Lung (tissue), 12 donors: Measurements from ENCODE around the gene GPR6. TPM values are rescaled to one million over a fixed set of nuclear protein-coding genes. Genes with fewer than 3 reads are reported as not detected.

Source experiments
- ATAC-seq: fragments of 200-7000 bp; cut with Tn5 transposase; one replicate; pipeline ENCODE4 v1.9.1; 2020; ENCODE audit warnings: moderate number of reproducible peaks; ENCODE audit not compliant: insufficient read depth, low FRiP score
- DNase-seq, 3 donors: peaks; one replicate each; pipeline ENCODE4 v3.0.0-alpha.2; 2013 to 2017
- H3K27ac ChIP-seq, 2 donors: one replicate each; pipeline ENCODE4 v1.5.1; 2013; ENCODE audit warnings: mild to moderate bottlenecking in 2 of 2, moderate library complexity in 2 of 2, control low read depth in 1 of 2, inconsistent platforms in 1 of 2, low read depth in 1 of 2, low read length in 1 of 2
- H3K27me3 ChIP-seq, 3 donors: one replicate each; pipeline ENCODE4 v1.5.1; 2013; ENCODE audit warnings: low read length in 2 of 3; ENCODE audit not compliant: control insufficient read depth in 3 of 3, insufficient read depth in 3 of 3
- H3K36me3 ChIP-seq, 4 donors: one replicate each; pipeline ENCODE4 v1.5.1; 2013; ENCODE audit warnings: low read length in 4 of 4, mild to moderate bottlenecking in 1 of 4, moderate library complexity in 1 of 4; ENCODE audit not compliant: control insufficient read depth in 4 of 4, insufficient read depth in 4 of 4
- H3K4me1 ChIP-seq, 5 donors: one replicate each; pipeline ENCODE4 v1.5.1; 2013; ENCODE audit warnings: low read length in 5 of 5, mild to moderate bottlenecking in 2 of 5, moderate library complexity in 1 of 5; ENCODE audit not compliant: control insufficient read depth in 5 of 5, insufficient read depth in 5 of 5
- H3K4me3 ChIP-seq: one replicate; pipeline ENCODE4 v1.5.1; 2013; ENCODE audit warnings: mild to moderate bottlenecking, control low read depth, moderate library complexity
- H3K9ac ChIP-seq, 2 donors: one replicate each; pipeline ENCODE4 v1.5.1; 2013; ENCODE audit warnings: low read length in 2 of 2, control low read depth in 1 of 2; ENCODE audit not compliant: insufficient read depth in 1 of 2
- H3K9me3 ChIP-seq, 4 donors: one replicate each; pipeline ENCODE4 v1.5.1; 2013; ENCODE audit warnings: low read length in 3 of 4, mild to moderate bottlenecking in 1 of 4, moderate library complexity in 1 of 4; ENCODE audit not compliant: control insufficient read depth in 4 of 4, insufficient read depth in 3 of 4
- CTCF ChIP-seq: IDR thresholded peaks from 2 replicates; pipeline ENCODE4 v1.5.1; 2012; ENCODE audit warnings: mild to moderate bottlenecking; ENCODE audit errors: control extremely low read depth, extremely low read depth
- WGBS, 2 donors: extraction: QIAGEN DNeasy Blood & Tissue Kit; methylation state at CpG; one replicate each; pipeline ENCODE4 v1.1.7; 2013; 5-methylcytosine and 5-hydroxymethylcytosine counted together
- polyA plus RNA-seq, 2 donors: library from polyadenylated mRNA; stranded (reverse); fragments of 200-250 nt; gene quantifications; one replicate each; pipeline ENCODE4 v1.2.1, GENCODE V29; 2013
- total RNA-seq, 2 donors: library from RNA; depleted of rRNA in 1 of 2; stranded (reverse); fragments of >200 nt in 1 of 2; gene quantifications; one replicate each; pipeline ENCODE4 v1.2.1, GENCODE V29; 2014 to 2021
- donor health status: control.
- donor health status: control.
- donor health status: Bipolar disorder and iron deficiency.
- donor health status: healthy.
- donor health status: DM: yes; HTN: yes; CAD: no.

GPR6 gene
- total and polyA plus RNA-seq, 4 donors, result not detected

GRCh38 chr6:110013386-110013785 lies 35.3 kb downstream of the GPR6 start:
- Histone ChIP-seq H3K9ac (no peak overlapping the region), H3K4me3 (no peak overlapping the region), H3K4me1 (no peaks in the 10 kb centered on the region), H3K27me3 (no peaks in the 10 kb centered on the region), H3K9me3 (no peaks in the 10 kb centered on the region), H3K27ac (no peak overlapping the region), H3K36me3 (no peaks in the 10 kb centered on the region)
- ATAC-seq (no peak), DNase-seq (no peak)
- 77 to 92% methylated on average over 6 of the region's 6 CpGs for WGBS, 2 donors
- no peak for TF ChIP-seq CTCF

GRCh38 chr6:110015206-110015605 lies 37.1 kb downstream of the GPR6 start:
- H3K9me3 ChIP-seq, result no peaks in the 10 kb centered on the region
- DNase-seq, result no peak
- H3K9ac ChIP-seq, result no peak overlapping the region
- no peaks in the 10 kb centered on the region for H3K4me1 ChIP-seq
- no peaks in the 10 kb centered on the region for H3K36me3 ChIP-seq
- no peak overlapping the region for H3K27ac ChIP-seq
- WGBS, 2 donors, result 91 to 97% methylated on average over 9 of the region's 9 CpGs
- no peak for TF ChIP-seq CTCF
- H3K4me3 ChIP-seq, result no peak overlapping the region
- no peak for ATAC-seq
- H3K27me3 ChIP-seq, result no peaks in the 10 kb centered on the region

GRCh38 chr6:110017306-110017705 lies 39.2 kb downstream of the GPR6 start:
- no peak for DNase-seq
- H3K9me3 ChIP-seq, result no peaks in the 10 kb centered on the region

More at GRCh38 chr6:110017306-110017705, 39.2 kb downstream of the GPR6 start:
- no peak for ATAC-seq
- 78 to 92% methylated on average over 6 of the region's 6 CpGs for WGBS, 2 donors
- TF ChIP-seq CTCF, result no peak
- Histone ChIP-seq H3K4me3 (no peak overlapping the region), H3K27ac (no peak overlapping the region), H3K36me3 (no peaks in the 10 kb centered on the region), H3K4me1 (no peaks in the 10 kb centered on the region), H3K9ac (no peak overlapping the region), H3K27me3 (no peaks in the 10 kb centered on the region)
